ENCODE data around the gene BANP.
"Not testable (repeated sequence)": the region's sequence is repeated elsewhere in the genome, so short reads cannot be mapped to it uniquely, and the experiment has no call there.

DNA sequence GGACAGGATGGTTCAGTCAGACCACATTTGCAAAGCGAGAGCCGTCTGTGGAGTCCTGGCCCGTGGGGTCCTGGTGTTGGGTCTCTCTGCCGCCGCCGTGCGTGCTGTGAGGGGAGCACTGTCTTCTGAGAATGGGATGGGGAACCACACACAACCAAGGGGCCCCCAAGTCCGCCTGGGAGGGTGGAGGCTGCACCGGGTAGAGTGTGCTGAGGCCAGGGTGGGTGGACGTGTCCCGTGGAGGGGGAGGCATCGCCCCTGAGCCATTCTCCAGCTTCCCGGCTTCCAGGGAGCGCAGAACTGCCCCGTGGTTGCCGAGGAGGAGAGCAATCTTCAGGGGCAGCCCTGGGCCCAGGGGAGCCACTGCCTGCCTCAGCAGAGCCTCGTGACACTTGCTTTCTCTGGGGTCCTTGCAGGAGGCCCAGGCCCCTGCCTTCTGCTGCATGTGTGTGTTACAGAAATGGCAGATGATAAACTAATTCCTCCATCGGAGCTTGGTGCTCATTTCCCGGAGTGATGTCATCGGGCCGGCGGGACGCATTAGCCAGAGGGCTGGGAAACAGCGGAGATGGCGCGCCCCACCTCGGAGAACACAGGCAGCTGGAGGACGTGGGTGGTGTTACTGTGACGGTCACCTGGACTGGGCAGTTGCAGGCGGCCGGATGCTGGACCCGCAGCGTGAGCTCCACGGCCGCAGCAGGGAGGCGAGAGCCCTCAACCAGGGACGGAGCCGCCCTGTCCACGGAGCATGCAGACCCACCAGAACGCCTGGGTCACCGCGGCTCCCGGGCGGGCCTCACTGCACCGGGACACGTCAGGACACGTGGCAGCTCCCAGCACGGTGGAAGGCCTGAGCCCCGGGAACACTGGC, 168.9 kb downstream of the BANP start:
- TF ChIP-seq, protein P1, sequence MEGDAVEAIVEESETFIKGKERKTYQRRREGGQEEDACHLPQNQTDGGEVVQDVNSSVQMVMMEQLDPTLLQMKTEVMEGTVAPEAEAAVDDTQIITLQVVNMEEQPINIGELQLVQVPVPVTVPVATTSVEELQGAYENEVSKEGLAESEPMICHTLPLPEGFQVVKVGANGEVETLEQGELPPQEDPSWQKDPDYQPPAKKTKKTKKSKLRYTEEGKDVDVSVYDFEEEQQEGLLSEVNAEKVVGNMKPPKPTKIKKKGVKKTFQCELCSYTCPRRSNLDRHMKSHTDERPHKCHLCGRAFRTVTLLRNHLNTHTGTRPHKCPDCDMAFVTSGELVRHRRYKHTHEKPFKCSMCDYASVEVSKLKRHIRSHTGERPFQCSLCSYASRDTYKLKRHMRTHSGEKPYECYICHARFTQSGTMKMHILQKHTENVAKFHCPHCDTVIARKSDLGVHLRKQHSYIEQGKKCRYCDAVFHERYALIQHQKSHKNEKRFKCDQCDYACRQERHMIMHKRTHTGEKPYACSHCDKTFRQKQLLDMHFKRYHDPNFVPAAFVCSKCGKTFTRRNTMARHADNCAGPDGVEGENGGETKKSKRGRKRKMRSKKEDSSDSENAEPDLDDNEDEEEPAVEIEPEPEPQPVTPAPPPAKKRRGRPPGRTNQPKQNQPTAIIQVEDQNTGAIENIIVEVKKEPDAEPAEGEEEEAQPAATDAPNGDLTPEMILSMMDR (IDR thresholded peaks at IDR 0.05; ENCODE audit: poor library complexity): not testable (repeated sequence)
- TF ChIP-seq EZH2 (IDR thresholded peaks at IDR 0.05; ENCODE audit: borderline replicate concordance): not testable (repeated sequence)
